Iris pigment epithelial cell (primary cell): ENCODE data around the gene NSD2.
A peak's percentile ranks its signal among the peaks of the same experiment; 100 is the strongest.

Source experiments
- DNase-seq: peaks from one replicate; pipeline ENCODE4 v3.0.0-alpha.2; 2011; ENCODE audit warnings: low read depth

The NSD2 gene

GRCh38 chr4:1945124-1945895 lies 74.1 kb downstream of the NSD2 start:
- DNase-seq, result no peak

GRCh38 chr4:1945912-1946311 lies 74.7 kb downstream of the NSD2 start:
- no peak for DNase-seq

GRCh38 chr4:1948232-1948631 lies 77.0 kb downstream of the NSD2 start:
- no peak for DNase-seq

GRCh38 chr4:1948892-1949436 lies 77.8 kb downstream of the NSD2 start:
- no peak for DNase-seq

- DNase-seq, result no peak
Observed at GRCh38 chr4:1950369-1950768, 79.2 kb downstream of the NSD2 start.

- DNase-seq, result no peak
Observed at GRCh38 chr4:1952058-1952700, 81.0 kb downstream of the NSD2 start.

GRCh38 chr4:1952719-1953118 lies 81.5 kb downstream of the NSD2 start:
- no peak for DNase-seq

- DNase-seq, result no peak
Observed at GRCh38 chr4:1953335-1953734, 82.1 kb downstream of the NSD2 start.

- no peak for DNase-seq
Observed at GRCh38 chr4:1956631-1957030, 85.4 kb downstream of the NSD2 start.

- no peak for DNase-seq
Observed at GRCh38 chr4:1958276-1959103, 87.3 kb downstream of the NSD2 start.

- peak; percentile 3 for DNase-seq
Observed at GRCh38 chr4:1959104-1959384, 87.9 kb downstream of the NSD2 start.

GRCh38 chr4:1960170-1960825 lies 89.1 kb downstream of the NSD2 start:
- DNase-seq, result peak; percentile 79

- DNase-seq, result no peak
Observed at GRCh38 chr4:1961038-1961437, 89.8 kb downstream of the NSD2 start.

GRCh38 chr4:1961563-1961962 lies 90.4 kb downstream of the NSD2 start:
- no peak for DNase-seq

GRCh38 chr4:1962980-1963379 lies 91.8 kb downstream of the NSD2 start:
- no peak for DNase-seq

GRCh38 chr4:1964443-1964842 lies 93.2 kb downstream of the NSD2 start:
- no peak for DNase-seq

GRCh38 chr4:1964971-1965370 lies 93.8 kb downstream of the NSD2 start:
- no peak for DNase-seq

GRCh38 chr4:1967512-1968149 lies 96.4 kb downstream of the NSD2 start:
- peak; percentile 5 for DNase-seq

GRCh38 chr4:1968686-1969295 lies 97.6 kb downstream of the NSD2 start:
- DNase-seq, result no peak

GRCh38 chr4:1969928-1970723 lies 98.9 kb downstream of the NSD2 start:
- DNase-seq, result no peak

GRCh38 chr4:1970926-1971325 lies 99.7 kb downstream of the NSD2 start:
- no peak for DNase-seq
